Measurements from ENCODE around the gene ZNF281.

The ZNF281 gene

GRCh38 chr1:200437556-200438203 lies 27.8 kb upstream of the ZNF281 start:
- no peak overlapping the region; the same call in 1 of the 2 replicates for H3K4me3 ChIP-seq (ENCODE audit: low read depth, low read length)
- DNase-seq (ENCODE audit: low read depth), result no peak
- TF ChIP-seq, protein P1, sequence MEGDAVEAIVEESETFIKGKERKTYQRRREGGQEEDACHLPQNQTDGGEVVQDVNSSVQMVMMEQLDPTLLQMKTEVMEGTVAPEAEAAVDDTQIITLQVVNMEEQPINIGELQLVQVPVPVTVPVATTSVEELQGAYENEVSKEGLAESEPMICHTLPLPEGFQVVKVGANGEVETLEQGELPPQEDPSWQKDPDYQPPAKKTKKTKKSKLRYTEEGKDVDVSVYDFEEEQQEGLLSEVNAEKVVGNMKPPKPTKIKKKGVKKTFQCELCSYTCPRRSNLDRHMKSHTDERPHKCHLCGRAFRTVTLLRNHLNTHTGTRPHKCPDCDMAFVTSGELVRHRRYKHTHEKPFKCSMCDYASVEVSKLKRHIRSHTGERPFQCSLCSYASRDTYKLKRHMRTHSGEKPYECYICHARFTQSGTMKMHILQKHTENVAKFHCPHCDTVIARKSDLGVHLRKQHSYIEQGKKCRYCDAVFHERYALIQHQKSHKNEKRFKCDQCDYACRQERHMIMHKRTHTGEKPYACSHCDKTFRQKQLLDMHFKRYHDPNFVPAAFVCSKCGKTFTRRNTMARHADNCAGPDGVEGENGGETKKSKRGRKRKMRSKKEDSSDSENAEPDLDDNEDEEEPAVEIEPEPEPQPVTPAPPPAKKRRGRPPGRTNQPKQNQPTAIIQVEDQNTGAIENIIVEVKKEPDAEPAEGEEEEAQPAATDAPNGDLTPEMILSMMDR (IDR thresholded peaks at IDR 0.05; ENCODE audit: low read depth, low read length, missing control alignments), result no peak

- DNase-seq (ENCODE audit: low read depth), result no peak
- no peak overlapping the region for H3K4me3 ChIP-seq (ENCODE audit: low read depth, low read length)
- TF ChIP-seq, protein P1 (IDR thresholded peaks at IDR 0.05; ENCODE audit: low read depth, low read length, missing control alignments), result no peak
Observed at GRCh38 chr1:200437088-200437487, 27.3 kb upstream of the ZNF281 start.

GRCh38 chr1:200436436-200436835 lies 26.6 kb upstream of the ZNF281 start:
- no peak for DNase-seq (ENCODE audit: low read depth)
- TF ChIP-seq, protein P1 (IDR thresholded peaks at IDR 0.05; ENCODE audit: low read depth, low read length, missing control alignments), result no peak
- H3K4me3 ChIP-seq (ENCODE audit: low read depth, low read length), result no peak overlapping the region

DNA sequence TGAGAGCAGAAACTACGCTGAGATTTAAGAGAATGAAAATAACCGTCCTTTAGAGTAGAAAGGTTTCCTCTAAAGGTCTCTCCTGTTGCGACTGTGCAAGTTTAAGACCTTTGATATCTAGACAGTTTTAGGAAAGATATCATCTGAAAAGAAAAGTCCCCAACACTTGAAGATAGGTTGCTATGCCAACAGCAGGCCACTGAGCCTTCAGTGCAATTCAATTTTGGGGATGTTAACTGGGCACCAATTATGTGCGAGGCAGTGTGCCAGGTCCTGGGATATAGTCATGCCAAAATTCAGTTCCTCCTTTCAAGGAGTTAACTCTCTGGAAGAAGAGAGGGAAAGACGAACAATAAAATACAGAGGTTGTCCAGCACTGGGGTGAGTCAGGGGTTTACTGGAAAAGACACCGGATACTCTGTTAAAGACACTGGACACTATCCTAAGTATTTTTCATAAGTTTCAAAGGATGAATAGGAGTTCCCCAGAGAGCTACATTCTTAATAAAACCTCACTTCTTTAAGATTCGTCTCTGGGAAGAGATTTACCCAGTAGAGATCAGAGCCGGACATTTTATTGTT lies 25.5 kb upstream of the ZNF281 start:
- no peak overlapping the region for H3K4me3 ChIP-seq (ENCODE audit: low read depth, low read length)
- no peak for DNase-seq (ENCODE audit: low read depth)
- TF ChIP-seq, protein P1 (IDR thresholded peaks at IDR 0.05; ENCODE audit: low read depth, low read length, missing control alignments), result no peak

DNA sequence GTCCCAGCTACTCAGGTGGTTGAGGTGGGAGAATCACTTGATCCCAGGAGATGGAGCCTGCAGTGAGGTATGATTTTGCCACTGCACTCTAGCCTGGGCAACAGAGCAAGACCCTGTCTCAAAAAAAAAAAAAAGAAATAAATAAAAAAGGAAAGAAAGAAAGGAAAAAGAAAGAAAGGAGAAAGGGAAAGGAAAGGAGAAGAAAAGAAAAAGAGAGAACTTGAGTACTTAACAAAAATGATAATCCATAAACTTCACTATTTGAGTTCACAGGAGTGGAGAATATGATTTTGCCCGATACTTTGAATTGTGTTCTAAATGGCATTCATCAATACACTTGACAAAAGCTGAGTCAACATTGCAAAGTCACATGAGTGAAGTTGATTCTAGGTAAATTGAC lies 23.8 kb upstream of the ZNF281 start:
- DNase-seq (ENCODE audit: low read depth), result no peak
- no peak overlapping the region for H3K4me3 ChIP-seq (ENCODE audit: low read depth, low read length)
- TF ChIP-seq, protein P1 (IDR thresholded peaks at IDR 0.05; ENCODE audit: low read depth, low read length, missing control alignments), result no peak

DNA sequence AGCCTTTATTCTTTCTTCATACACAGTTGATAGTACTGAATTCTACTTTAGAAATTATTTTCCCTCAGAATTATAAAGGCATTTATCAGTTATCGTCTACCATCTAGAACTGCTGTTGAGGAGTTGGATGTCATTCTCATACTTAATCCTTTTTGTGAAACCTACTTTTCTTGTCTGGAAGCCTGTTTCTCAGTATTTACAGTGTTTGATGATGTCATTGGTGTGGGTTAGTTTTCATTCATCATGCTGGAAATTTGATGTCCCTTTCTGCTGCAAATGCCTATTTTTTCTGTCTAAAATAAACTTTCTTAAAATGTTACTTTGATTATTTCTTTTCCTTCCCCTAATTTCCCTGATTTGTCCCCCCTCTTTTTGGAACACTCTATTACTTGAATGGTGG lies 22.8 kb upstream of the ZNF281 start:
- TF ChIP-seq, protein P1 (IDR thresholded peaks at IDR 0.05; ENCODE audit: low read depth, low read length, missing control alignments), result no peak
- DNase-seq (ENCODE audit: low read depth), result no peak
- no peak overlapping the region for H3K4me3 ChIP-seq (ENCODE audit: low read depth, low read length)
